ENCODE measurements around the gene ADCY3.

Gene ADCY3

DNA sequence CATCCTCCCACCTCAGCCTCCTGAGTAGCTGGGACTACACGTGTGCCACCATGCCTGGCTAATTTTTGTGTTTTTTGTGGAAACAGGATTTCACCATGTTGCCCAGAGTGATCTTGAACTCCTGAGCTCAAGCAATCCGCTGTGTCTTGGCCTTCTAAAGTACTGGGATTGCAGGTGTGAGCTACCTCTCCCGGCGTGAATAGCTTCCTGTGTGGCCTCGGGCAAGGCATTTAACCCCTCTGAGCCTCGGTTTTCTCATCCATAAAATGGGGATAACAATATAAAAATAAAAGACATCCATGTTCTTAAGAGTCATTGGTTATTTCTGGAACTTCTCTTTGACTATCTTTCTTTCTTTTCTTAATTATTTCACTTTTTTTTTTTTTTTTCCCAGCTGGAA is 19.3 kb upstream of the ADCY3 start:
- no peak overlapping the region for H3K9ac ChIP-seq (ENCODE audit: low read depth, low read length)
- no peaks in the 10 kb centered on the region for H3K9me3 ChIP-seq (ENCODE audit: control insufficient read depth, insufficient read depth, low read length)
- H3K4me1 ChIP-seq (ENCODE audit: insufficient read depth, low read length), result no peaks in the 10 kb centered on the region
- no peaks in the 10 kb centered on the region for H3K36me3 ChIP-seq (ENCODE audit: insufficient read depth, low read length)

DNA sequence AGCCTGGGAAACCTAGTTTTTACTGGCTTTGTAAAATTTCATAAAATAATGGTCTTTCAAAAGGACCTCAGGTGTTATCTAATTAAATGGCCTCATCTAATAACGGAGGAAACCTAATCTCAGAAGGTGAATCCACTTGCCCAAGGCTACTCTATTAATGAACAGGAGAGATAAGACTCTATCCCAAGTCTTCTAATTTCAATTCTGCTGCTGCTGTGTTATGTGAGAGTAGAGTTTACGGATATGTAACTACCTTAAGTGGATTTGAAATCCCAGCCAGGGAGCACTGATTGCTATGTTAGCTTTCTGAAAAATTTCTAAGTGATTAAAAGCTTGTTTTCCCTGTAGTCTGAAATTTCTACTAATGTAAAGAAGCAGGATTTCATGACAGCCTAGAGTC is 17.2 kb upstream of the ADCY3 start:
- no peaks in the 10 kb centered on the region for H3K9me3 ChIP-seq (ENCODE audit: control insufficient read depth, insufficient read depth, low read length)
- no peak overlapping the region for H3K9ac ChIP-seq (ENCODE audit: low read depth, low read length)
- no peaks in the 10 kb centered on the region for H3K4me1 ChIP-seq (ENCODE audit: insufficient read depth, low read length)
- H3K36me3 ChIP-seq (ENCODE audit: insufficient read depth, low read length), result no peaks in the 10 kb centered on the region

DNA sequence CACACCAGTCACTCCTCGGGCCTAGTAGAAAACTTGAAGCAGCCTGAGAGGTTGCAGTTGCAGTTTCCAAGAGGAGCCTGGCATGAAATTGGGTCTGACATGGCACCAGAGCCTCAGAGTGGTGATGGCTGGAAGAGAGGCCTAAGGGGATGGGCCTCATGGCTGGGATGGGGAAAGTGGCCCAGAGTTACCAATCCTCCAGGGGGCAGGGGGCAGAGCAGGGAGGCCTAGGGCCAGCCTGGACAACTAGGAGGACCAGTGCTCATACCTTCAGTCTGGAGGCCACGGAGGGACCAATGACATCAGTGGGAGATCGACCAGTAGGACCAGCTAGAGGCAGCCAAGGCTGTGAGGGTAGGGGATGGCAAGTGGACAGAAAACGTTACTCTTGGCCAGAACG is 15.1 kb upstream of the ADCY3 start:
- Histone ChIP-seq H3K9ac (ENCODE audit: low read depth, low read length) (no peak overlapping the region), H3K36me3 (ENCODE audit: insufficient read depth, low read length) (no peaks in the 10 kb centered on the region), H3K9me3 (ENCODE audit: control insufficient read depth, insufficient read depth, low read length) (no peaks in the 10 kb centered on the region), H3K4me1 (ENCODE audit: insufficient read depth, low read length) (peaks cover 4% of the 10 kb centered on the region; the same call in 1 of the 2 replicates)

DNA sequence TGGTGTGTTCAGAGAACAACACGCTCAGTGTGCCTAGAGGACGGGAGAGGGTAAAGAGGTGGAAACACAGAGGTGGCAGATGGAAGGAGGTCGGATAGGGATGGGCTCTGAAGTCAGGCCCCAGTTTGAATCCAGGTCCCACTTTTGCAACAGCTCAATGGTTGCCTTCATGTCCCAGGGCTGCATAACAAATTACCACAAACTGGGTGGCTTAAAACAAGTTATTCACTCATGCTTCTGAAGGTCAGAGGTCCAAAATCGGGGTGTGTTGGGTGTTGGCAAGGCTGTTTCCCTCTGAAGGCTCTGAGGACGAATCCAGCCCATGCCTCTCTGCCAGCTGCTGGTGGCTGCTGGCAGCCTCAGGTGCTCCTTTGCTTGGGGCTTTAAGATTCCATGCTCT is 12.7 kb upstream of the ADCY3 start:
- Histone ChIP-seq H3K9ac (ENCODE audit: low read depth, low read length) (no peak overlapping the region), H3K36me3 (ENCODE audit: insufficient read depth, low read length) (no peaks in the 10 kb centered on the region), H3K4me1 (ENCODE audit: insufficient read depth, low read length) (peaks cover 4% of the 10 kb centered on the region; the same call in 1 of the 2 replicates), H3K9me3 (ENCODE audit: control insufficient read depth, insufficient read depth, low read length) (no peaks in the 10 kb centered on the region)

DNA sequence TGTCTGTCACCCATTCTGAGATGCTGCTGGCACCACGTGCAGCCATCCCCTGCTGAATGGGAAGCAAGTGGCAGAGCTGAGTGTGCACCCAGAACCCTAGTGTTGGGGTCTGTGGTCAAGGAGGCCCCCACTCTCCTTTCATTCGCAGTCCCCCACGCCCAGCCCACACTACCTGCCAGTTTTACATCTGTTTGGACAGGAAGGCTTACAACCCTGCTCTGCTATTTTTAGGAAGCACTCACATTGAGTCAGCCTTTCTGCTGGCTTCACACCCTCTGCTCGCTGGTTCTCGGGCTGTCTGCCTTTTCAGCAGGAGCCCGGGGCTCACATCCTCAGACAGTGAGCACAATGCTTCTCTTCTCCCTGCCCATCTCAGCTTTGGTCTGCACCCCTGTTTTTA is 10.7 kb upstream of the ADCY3 start:
- no peak overlapping the region for H3K9ac ChIP-seq (ENCODE audit: low read depth, low read length)

DNA sequence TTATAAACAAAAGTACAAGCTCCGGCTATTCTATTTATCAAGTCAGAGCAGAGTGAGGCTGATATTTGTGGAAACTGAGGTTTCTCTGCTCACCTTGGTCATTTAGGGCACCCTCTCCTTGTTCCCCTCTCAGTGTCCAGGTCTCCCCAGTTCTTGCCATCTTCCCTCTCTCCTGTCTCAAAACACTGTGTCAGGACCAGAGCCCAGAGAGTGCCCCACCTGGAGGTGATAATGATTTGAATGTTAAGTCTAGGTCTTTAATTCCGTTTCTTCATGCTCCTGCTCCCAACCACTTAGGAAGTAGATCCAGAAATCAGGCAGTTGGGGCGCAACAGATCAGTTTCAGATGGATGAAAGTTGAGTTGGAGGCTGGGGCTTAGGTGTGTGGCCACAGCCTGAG is 9.2 kb upstream of the ADCY3 start:
- Histone ChIP-seq H3K4me1 (ENCODE audit: insufficient read depth, low read length) (peaks cover 13% of the 10 kb centered on the region; the same call in 1 of the 2 replicates), H3K9me3 (ENCODE audit: control insufficient read depth, insufficient read depth, low read length) (no peaks in the 10 kb centered on the region), H3K9ac (ENCODE audit: low read depth, low read length) (no peak overlapping the region), H3K36me3 (ENCODE audit: insufficient read depth, low read length) (no peaks in the 10 kb centered on the region)

More for the DNA sequence above, 10.7 kb upstream of the ADCY3 start:
- H3K4me1 ChIP-seq (ENCODE audit: insufficient read depth, low read length), result peaks cover 13% of the 10 kb centered on the region; the same call in 1 of the 2 replicates
- H3K36me3 ChIP-seq (ENCODE audit: insufficient read depth, low read length), result no peaks in the 10 kb centered on the region
- H3K9me3 ChIP-seq (ENCODE audit: control insufficient read depth, insufficient read depth, low read length), result no peaks in the 10 kb centered on the region

DNA sequence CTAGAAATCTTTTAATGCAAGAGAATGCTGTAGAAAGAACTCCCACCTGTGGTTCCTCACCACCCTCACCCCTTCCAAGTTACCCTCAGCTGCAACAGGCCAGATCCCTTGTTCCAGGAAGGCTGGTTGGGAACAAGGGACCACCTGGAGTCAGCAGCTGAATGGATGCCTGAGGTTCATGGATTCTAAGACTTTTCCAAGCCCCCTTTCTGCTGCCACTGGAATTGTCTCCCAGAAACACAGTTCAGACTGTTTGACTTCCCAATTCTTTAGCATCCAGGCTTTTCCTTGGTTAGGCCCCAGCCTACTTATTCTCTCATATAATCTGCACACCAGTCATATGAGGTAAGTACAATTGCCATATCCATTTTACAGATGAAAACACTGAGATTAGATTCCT is 8.0 kb upstream of the ADCY3 start:
- no peak overlapping the region for H3K9ac ChIP-seq (ENCODE audit: low read depth, low read length)
- H3K9me3 ChIP-seq (ENCODE audit: control insufficient read depth, insufficient read depth, low read length), result no peaks in the 10 kb centered on the region
- no peaks in the 10 kb centered on the region for H3K36me3 ChIP-seq (ENCODE audit: insufficient read depth, low read length)
- peaks cover 13% of the 10 kb centered on the region; the same call in 1 of the 2 replicates for H3K4me1 ChIP-seq (ENCODE audit: insufficient read depth, low read length)

DNA sequence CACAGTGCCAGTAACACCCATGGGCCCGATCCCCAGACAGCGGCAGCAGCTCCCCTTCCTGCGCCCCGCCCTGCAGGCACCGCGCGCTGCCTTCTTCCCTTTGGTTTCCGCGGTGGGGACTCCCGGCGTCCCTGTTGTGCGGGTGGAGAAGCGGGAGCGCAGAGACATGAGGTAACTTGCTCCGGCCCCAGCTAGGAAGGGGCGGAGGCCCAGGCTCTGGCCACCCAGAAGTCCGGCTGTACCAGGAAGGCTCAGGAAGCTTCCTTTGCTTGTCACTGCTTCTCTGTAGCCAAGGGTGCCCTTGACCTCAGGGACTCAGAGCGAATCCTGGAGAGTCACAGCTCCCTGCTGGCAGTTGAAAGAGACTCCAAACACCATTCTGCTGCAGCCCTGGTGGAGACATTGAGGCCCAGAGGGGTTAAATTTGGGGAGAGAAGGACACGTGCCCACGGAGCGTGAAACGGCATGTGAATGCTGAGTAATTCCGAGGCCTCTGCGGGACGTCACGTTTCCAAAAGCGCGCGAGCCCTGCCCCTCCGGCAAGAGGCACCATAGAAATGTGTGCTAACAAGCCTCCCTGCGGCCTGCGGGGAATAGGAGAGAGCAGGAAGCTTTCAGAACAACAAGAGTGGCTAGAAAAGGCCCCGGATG is 6.7 kb upstream of the ADCY3 start:
- H3K36me3 ChIP-seq (ENCODE audit: insufficient read depth, low read length), result no peaks in the 10 kb centered on the region
- H3K4me1 ChIP-seq (ENCODE audit: insufficient read depth, low read length), result peaks cover 13% of the 10 kb centered on the region; the same call in 1 of the 2 replicates
- no peaks in the 10 kb centered on the region for H3K9me3 ChIP-seq (ENCODE audit: control insufficient read depth, insufficient read depth, low read length)
- peak overlapping the region; percentile 28; the same call in 1 of the 2 replicates for H3K9ac ChIP-seq (ENCODE audit: low read depth, low read length)

DNA sequence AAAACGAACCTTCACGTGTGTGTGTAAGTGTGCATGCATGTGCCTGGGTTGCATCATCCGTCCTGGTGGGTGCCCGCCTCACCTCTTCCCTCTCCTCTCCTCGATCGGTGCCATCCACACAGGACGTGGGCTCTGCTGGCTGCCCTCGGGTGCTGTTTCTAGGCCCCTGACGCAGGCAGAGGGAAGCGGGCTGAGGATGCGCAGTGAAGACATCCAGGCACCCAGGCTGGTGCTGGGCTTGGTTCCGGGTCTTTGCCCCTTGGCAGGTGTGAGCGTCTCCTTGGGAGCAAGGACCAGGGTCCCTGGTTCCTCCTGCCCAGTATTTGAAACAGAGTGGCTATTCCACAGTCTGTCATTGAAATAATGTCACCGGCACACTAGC is 6.2 kb upstream of the ADCY3 start:
- H3K4me1 ChIP-seq (ENCODE audit: insufficient read depth, low read length), result peaks cover 13% of the 10 kb centered on the region; the same call in 1 of the 2 replicates
- no peaks in the 10 kb centered on the region for H3K36me3 ChIP-seq (ENCODE audit: insufficient read depth, low read length)
- H3K9me3 ChIP-seq (ENCODE audit: control insufficient read depth, insufficient read depth, low read length), result no peaks in the 10 kb centered on the region
- H3K9ac ChIP-seq (ENCODE audit: low read depth, low read length), result no peak overlapping the region

DNA sequence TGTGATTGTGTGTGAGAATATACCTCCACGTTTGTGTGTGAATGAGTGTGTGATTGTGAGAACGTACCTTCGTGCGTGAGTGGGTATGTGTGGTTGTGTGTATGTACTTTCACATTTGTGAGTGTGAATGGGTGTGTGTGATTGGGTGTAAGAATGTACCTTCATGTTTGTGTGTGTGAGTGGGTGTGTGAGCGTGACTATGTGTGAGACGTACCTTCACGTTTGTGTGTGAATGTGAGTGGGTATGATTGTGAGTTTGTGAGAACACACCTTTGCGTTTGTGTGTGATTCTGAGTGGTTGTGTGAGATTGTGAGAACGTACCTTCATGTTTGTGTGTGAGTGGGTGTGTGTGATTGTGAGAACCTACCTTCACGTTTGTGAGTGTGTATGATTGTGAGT is 5.8 kb upstream of the ADCY3 start:
- Histone ChIP-seq H3K9me3 (ENCODE audit: control insufficient read depth, insufficient read depth, low read length) (no peaks in the 10 kb centered on the region), H3K4me1 (ENCODE audit: insufficient read depth, low read length) (peaks cover 11% of the 10 kb centered on the region; the same call in 1 of the 2 replicates), H3K9ac (ENCODE audit: low read depth, low read length) (no peak overlapping the region), H3K36me3 (ENCODE audit: insufficient read depth, low read length) (no peaks in the 10 kb centered on the region)

DNA sequence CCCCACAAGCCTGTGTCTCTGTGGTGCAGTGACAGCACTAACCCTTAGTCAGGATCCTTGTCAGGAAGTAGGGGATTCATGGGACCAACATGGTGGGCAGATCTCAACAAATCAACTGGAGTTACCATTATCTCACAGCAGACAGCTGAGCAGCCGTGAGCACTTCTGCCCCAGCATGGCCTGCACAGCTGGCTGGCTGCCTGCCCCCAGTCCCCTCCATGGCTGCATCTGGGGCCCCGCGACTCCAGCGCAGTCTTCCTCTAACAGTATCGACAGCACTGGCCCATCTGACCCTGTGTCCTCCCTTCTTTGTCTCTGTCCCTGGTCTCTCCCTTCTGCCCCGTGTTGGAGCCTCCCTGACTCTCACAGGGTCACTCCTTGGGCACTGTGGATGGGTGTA is 4.7 kb upstream of the ADCY3 start:
- no peaks in the 10 kb centered on the region for H3K36me3 ChIP-seq (ENCODE audit: insufficient read depth, low read length)
- peaks cover 9% of the 10 kb centered on the region; the same call in 1 of the 2 replicates for H3K4me1 ChIP-seq (ENCODE audit: insufficient read depth, low read length)
- no peaks in the 10 kb centered on the region for H3K9me3 ChIP-seq (ENCODE audit: control insufficient read depth, insufficient read depth, low read length)
- H3K9ac ChIP-seq (ENCODE audit: low read depth, low read length), result no peak overlapping the region

DNA sequence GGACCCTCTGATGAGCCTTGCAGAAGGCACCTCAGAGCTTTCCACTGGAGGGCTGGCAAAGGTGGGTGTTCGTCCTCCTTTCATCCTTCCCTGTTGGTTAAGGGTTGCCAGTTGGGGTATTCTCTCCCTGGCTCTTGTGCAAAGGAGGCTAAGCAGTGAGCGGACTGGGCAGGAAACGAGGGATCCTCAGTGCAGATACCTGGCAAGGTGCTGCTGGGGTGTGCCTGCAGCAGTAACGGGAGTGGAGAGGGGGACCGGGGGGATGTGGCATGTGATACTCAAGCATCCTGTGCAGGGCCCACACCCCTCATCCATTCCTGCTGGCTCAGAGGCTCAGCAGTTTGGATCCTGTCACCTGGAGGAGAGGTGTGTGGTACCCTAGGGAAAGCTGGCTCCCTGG is 4.2 kb upstream of the ADCY3 start:
- no peaks in the 10 kb centered on the region for H3K36me3 ChIP-seq (ENCODE audit: insufficient read depth, low read length)
- no peak overlapping the region for H3K9ac ChIP-seq (ENCODE audit: low read depth, low read length)
- no peaks in the 10 kb centered on the region for H3K9me3 ChIP-seq (ENCODE audit: control insufficient read depth, insufficient read depth, low read length)
- peaks cover 9% of the 10 kb centered on the region; the same call in 1 of the 2 replicates for H3K4me1 ChIP-seq (ENCODE audit: insufficient read depth, low read length)

DNA sequence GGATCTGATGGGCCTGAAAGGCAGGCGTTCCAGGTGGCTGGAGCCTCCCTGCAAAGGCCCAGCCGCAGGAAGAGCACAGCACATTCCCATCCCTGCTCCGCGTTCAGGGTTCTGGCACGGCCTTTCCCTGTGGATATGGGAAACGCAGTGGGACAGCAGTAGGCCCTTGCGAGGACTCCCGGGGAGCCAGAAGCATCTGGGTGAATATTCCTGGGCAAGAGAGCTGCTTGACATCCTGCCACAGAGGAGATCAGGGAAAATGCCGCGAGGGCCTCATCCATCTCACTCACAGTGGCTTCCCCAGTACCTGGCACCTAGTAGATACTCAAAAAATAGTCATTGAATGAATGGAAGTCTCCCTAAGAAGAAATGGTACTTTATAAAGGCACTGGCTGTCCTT is 3.1 kb upstream of the ADCY3 start:
- peaks cover 14% of the 10 kb centered on the region; the same call in 1 of the 2 replicates for H3K4me1 ChIP-seq (ENCODE audit: insufficient read depth, low read length)
- no peaks in the 10 kb centered on the region for H3K36me3 ChIP-seq (ENCODE audit: insufficient read depth, low read length)
- H3K9me3 ChIP-seq (ENCODE audit: control insufficient read depth, insufficient read depth, low read length), result no peaks in the 10 kb centered on the region
- H3K9ac ChIP-seq (ENCODE audit: low read depth, low read length), result no peak overlapping the region

DNA sequence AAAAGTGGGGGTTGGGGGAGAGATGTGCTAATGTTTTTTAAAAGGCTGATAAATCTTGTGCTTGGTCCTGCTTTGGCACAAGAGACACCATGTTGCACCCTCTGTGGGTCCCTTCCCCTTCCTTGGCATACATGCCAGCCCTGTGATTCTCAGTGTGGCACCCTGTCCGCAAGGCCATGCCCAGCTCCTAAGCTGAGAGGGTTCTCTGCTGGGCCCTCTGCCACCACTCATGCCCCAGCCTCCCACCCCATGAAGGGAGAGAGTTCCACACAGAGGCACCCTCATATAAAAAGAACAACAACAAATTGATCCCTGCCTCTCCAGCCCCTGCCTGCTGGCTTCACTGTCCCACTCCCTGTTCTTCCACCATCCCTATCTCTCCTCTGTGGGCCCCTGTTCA is 2.5 kb upstream of the ADCY3 start:
- Histone ChIP-seq H3K36me3 (ENCODE audit: insufficient read depth, low read length) (no peaks in the 10 kb centered on the region), H3K9ac (ENCODE audit: low read depth, low read length) (no peak overlapping the region), H3K9me3 (ENCODE audit: control insufficient read depth, insufficient read depth, low read length) (no peaks in the 10 kb centered on the region), H3K4me1 (ENCODE audit: insufficient read depth, low read length) (peaks cover 14% of the 10 kb centered on the region; the same call in 1 of the 2 replicates)

DNA sequence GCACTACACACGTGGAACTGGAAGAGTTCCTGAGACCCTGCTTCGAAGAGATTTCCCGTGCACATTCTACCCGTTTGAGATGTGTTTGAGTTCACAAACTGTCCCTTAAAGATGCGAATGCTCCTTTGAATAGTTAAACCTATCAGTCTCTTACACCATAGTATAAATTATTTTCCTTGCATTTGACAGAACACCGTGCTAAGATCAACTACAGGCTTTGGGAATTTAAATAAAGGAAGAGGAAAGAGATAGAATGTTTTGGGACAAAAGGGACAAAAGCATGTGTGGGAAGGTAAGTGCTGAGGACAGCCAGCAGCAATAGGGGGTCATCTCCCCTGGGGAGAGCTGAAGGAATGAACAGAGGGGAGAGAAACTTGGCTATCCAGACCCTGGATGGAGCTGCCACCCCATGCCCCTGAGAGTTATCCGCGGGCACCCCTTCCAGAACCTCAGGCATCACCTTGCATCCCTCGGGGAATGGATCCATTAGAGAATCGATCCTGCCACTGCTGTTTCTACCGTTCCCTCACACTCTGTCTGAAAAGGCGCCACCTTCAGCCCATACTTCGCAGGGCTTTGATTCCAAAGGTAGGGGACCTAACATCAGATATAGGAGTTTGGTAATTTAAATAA is 888 bp upstream of the ADCY3 start:
- Histone ChIP-seq H3K36me3 (ENCODE audit: insufficient read depth, low read length) (no peaks in the 10 kb centered on the region), H3K4me1 (ENCODE audit: insufficient read depth, low read length) (0 out of 2 replicates have a peak, but pooled peaks cover 5% of the 10 kb centered on the region), H3K9me3 (ENCODE audit: control insufficient read depth, insufficient read depth, low read length) (no peaks in the 10 kb centered on the region), H3K9ac (ENCODE audit: low read depth, low read length) (peak overlapping the region; percentile 69; the same call in 1 of the 2 replicates)

Data from ES-I3 (cell line).